Mucosa of stomach (tissue), 1 donor: ENCODE data around the gene EZH1.

Experiments
- H3K27me3 ChIP-seq: one replicate; pipeline ENCODE4 v1.7.0; 2013; ENCODE audit warnings: mild to moderate bottlenecking, low read length; ENCODE audit not compliant: control insufficient read depth, insufficient read depth
- H3K36me3 ChIP-seq: one replicate; pipeline ENCODE4 v1.7.0; 2013; ENCODE audit warnings: low read length; ENCODE audit not compliant: control insufficient read depth, insufficient read depth
- H3K4me1 ChIP-seq: one replicate; pipeline ENCODE4 v1.7.0; 2013; ENCODE audit warnings: mild to moderate bottlenecking, low read length; ENCODE audit not compliant: control insufficient read depth, insufficient read depth
- H3K4me3 ChIP-seq: one replicate; pipeline ENCODE4 v1.7.0; 2013; ENCODE audit warnings: low read length
- H3K9ac ChIP-seq: one replicate; pipeline ENCODE4 v1.7.0; 2013; ENCODE audit warnings: mild to moderate bottlenecking, low read length, moderate library complexity
- H3K9me3 ChIP-seq: one replicate; pipeline ENCODE4 v1.7.0; 2013; ENCODE audit warnings: mild to moderate bottlenecking, low read length, moderate library complexity; ENCODE audit not compliant: control insufficient read depth
- donor health status: Pancreatic carcinoma.

EZH1 gene

DNA sequence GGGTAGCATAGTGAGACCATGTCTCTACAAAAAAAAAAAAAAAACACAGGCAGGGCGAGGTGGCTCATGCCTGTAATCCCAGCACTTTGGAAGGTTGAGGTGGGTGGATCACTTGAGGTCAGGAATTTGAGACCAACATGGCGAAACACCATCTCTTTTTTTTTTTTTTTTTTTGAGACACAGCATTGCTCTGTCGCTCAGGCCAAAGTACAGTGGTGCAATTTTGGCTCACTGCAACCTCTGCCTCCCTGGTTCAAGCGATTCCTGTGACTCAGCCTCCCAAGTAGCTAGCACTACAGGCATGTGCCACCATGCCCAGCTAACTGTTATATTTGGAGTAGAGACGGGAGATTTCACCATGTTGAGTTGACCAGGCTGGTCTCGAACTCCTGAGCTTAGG, 21.3 kb upstream of the EZH1 start:
- H3K4me1 ChIP-seq = peaks cover 11% of the 10 kb centered on the region
- no peaks in the 10 kb centered on the region for H3K36me3 ChIP-seq
- no peak overlapping the region for H3K9ac ChIP-seq
- H3K27me3 ChIP-seq = peaks cover 17% of the 10 kb centered on the region
- no peaks in the 10 kb centered on the region for H3K9me3 ChIP-seq
- H3K4me3 ChIP-seq = no peak overlapping the region

GRCh38 chr17:42761638-42762037, 16.8 kb upstream of the EZH1 start:
- Histone ChIP-seq H3K9ac (peak overlapping the region; percentile 22), H3K9me3 (no peaks in the 10 kb centered on the region), H3K4me1 (peaks cover 21% of the 10 kb centered on the region), H3K36me3 (no peaks in the 10 kb centered on the region), H3K4me3 (no peak overlapping the region), H3K27me3 (peaks cover 29% of the 10 kb centered on the region)

GRCh38 chr17:42760652-42761581, 16.1 kb upstream of the EZH1 start, which contains the start of gene RAMP2:
Gene RAMP2, plus strand, starts transcription at chr17:42761227. Its CDS starts 35 bp downstream, at chr17:42761262.
- no peaks in the 10 kb centered on the region for H3K9me3 ChIP-seq
- H3K9ac ChIP-seq = peak within 1 kb of the TSS; percentile 22
- peaks cover 21% of the 10 kb centered on the region for H3K4me1 ChIP-seq
- H3K27me3 ChIP-seq = peaks cover 29% of the 10 kb centered on the region
- H3K36me3 ChIP-seq = no peaks in the 10 kb centered on the region
- H3K4me3 ChIP-seq = no peak within 1 kb of the TSS

GRCh38 chr17:42759982-42760651, 15.3 kb upstream of the EZH1 start:
- H3K4me1 ChIP-seq = peaks cover 21% of the 10 kb centered on the region
- H3K9ac ChIP-seq = no peak overlapping the region

GRCh38 chr17:42754782-42755181, 9.9 kb upstream of the EZH1 start:
- Histone ChIP-seq H3K36me3 (no peaks in the 10 kb centered on the region), H3K27me3 (peaks cover 2% of the 10 kb centered on the region), H3K4me3 (no peak overlapping the region), H3K9ac (no peak overlapping the region), H3K4me1 (no peaks in the 10 kb centered on the region), H3K9me3 (no peaks in the 10 kb centered on the region)

More at GRCh38 chr17:42759982-42760651, 15.3 kb upstream of the EZH1 start:
- H3K4me3 ChIP-seq = no peak overlapping the region
- H3K36me3 ChIP-seq = no peaks in the 10 kb centered on the region
- H3K9me3 ChIP-seq = no peaks in the 10 kb centered on the region
- peaks cover 29% of the 10 kb centered on the region for H3K27me3 ChIP-seq

- no peaks in the 10 kb centered on the region for H3K36me3 ChIP-seq
- H3K27me3 ChIP-seq = no peaks in the 10 kb centered on the region
- H3K9me3 ChIP-seq = no peaks in the 10 kb centered on the region
- H3K4me3 ChIP-seq = no peak overlapping the region
- H3K4me1 ChIP-seq = no peaks in the 10 kb centered on the region
- no peak overlapping the region for H3K9ac ChIP-seq
These were observed 6.8 kb upstream of the EZH1 start for GRCh38 chr17:42751628-42752027.

DNA sequence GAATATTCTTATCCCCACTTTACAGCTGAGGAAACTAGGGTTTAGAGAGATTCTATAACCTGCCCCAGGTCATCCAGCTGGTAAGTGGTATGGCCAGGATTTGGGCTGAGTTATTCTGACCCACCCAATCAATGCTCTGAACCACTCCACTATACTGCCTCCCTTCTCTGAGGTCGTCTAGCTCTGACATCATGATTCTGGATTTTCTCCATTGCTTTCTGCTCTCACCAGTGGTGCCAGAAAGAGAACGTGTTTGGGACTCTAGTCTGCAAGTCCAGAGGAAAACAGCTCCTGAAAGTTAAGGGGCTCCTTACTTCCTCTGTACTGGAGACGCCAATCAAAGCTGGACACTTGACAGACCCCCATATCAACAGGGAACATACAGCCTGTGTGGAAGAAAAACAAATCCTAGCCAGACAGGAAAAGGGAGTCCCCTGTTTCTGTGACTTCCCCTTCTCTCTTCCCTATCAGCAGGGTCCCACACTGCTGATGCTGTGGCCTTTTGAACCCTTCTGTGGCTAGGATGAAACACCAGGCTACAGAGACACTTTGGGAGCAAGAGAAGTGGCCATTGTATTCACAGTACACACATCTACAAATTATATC, 6.0 kb upstream of the EZH1 start:
- no peaks in the 10 kb centered on the region for H3K36me3 ChIP-seq
- no peaks in the 10 kb centered on the region for H3K9me3 ChIP-seq
- no peaks in the 10 kb centered on the region for H3K27me3 ChIP-seq
- no peak overlapping the region for H3K9ac ChIP-seq
- no peak overlapping the region for H3K4me3 ChIP-seq
- H3K4me1 ChIP-seq = no peaks in the 10 kb centered on the region

- no peaks in the 10 kb centered on the region for H3K9me3 ChIP-seq
- H3K4me3 ChIP-seq = no peak overlapping the region
- H3K4me1 ChIP-seq = peaks cover 4% of the 10 kb centered on the region
- no peaks in the 10 kb centered on the region for H3K27me3 ChIP-seq
- no peak overlapping the region for H3K9ac ChIP-seq
- no peaks in the 10 kb centered on the region for H3K36me3 ChIP-seq
These were observed 4.3 kb upstream of the EZH1 start for GRCh38 chr17:42748908-42749798.

DNA sequence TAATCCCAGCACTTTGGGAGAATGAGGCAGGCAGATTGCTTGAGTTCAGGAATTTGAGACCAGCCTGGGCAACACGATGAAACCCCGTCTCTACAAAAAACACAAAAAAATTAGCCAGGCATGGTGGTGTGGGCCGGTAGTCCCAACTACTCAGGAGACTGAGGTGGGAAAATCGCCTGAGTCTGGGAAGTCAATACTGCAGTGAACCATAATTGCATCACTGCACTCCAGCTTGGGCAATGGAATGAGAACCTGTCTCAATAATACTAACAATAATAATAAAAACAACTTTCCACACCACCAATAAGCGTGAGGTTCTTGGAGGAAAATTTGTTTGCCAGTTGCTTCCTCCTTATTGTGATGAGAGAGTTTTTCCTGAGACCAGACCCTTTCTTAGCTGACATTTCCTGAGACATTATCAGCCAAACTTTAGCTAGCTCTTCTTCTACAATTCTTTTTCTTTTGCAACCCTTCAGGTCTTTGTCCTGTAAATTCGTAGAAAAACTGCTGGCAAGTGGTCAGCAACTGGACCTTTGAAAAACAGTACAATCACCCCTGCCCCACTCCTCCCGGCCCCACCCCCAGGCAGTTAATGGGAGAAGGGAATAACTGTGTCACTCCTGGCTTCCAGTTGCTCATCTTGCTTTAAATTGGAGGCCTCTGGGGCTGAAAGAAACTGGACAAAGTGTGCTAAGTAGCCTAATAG, 3.5 kb upstream of the EZH1 start:
- no peaks in the 10 kb centered on the region for H3K36me3 ChIP-seq

DNA sequence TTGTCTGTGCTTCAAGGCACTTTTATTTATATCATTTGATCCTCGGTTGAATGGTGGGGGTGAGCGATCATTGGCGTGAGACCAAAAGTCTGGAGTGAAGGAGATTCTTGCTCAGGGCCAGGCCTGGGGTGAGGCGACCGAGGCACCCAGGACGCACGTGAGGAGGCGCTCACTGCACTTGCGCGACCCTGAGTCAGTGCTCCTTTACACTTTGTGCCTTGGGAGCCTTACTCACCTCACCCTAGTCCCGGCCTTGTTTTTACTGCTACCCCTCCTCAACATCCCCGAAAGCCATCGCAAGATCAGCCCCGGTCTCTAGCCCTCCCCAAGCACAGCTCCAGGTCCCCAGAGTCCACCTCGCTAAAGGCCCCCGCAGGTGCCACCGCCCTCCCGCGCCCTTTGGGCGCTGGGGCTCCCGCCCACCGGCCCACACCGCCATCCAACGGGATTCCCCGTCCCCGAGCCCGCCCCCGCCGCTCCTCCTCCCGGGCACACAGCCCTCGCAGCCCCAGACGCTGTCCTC, 496 bp downstream of the EZH1 start:
- Histone ChIP-seq H3K4me3 (peak overlapping the region; percentile 42), H3K9ac (peak overlapping the region; percentile 85), H3K4me1 (peaks cover 4% of the 10 kb centered on the region), H3K27me3 (no peaks in the 10 kb centered on the region), H3K36me3 (no peaks in the 10 kb centered on the region), H3K9me3 (no peaks in the 10 kb centered on the region)

More for the DNA sequence above, 3.5 kb upstream of the EZH1 start:
- Histone ChIP-seq H3K4me3 (no peak overlapping the region), H3K9me3 (no peaks in the 10 kb centered on the region), H3K9ac (no peak overlapping the region), H3K27me3 (no peaks in the 10 kb centered on the region), H3K4me1 (peaks cover 4% of the 10 kb centered on the region)
